ENCODE results near the gene SIX2.

The SIX2 gene

DNA sequence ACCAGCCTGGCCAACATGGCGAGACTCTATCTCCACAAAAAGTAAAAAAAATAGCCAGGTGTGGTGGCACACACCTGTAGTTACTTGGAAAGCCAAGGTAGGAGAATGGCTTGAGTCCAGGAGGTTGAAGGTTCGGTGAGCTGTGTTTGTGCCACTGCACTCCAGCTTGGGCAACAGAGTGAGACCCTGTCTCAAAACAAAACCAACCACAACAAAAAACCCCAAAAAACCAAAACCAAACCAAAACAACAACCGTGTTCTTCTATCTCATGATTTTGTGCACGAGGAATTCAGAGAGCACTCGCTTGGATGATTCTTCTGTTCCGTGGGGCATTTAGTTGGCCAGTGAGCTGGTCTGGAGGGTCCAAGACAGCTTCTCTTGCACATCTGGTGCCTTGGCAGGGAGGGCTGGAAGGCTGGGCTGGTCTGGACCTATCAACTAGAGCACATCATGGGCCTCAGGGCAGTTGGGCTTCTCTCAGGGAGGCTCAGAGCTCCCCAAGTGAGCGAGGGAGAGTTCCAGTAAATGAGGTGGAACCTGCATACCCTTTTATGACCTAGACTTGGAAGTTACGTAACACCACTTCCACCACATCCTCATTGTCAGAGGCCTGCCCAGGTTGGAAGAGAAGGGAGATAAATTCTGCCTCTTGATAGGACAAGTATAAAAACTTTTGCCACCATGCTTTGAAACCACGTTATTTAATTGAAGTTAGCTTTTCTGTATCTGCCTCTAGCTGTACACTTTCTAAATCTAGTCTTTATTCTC, 25.2 kb downstream of the SIX2 start:
- no peak overlapping the region for H3K4me3 ChIP-seq (ENCODE audit: low read depth, low read length)
- TF ChIP-seq CTCF (IDR thresholded peaks at IDR 0.05; ENCODE audit: low read depth, low read length), result no peak

DNA sequence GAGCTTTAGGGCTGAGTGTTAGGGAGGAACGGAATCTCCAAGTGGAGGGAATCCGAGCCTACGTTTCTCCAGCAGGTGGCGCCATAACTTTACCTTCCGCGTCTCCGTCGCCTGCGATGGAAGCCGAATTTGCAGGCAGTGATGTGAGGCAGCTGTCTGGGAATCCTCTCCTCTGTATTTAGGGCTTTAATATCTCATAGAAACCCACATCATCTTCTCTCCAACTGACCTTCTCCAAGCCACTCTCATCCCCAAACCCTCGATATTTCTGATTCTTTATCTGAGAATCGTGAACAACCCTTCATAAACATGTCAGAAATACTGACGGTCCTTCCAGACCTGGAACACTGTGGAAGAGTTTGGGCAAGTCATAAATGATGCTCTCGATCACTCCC, 27.5 kb downstream of the SIX2 start:
- TF ChIP-seq CTCF (IDR thresholded peaks at IDR 0.05; ENCODE audit: low read depth, low read length), result peak; percentile 60
- H3K4me3 ChIP-seq (ENCODE audit: low read depth, low read length), result no peak overlapping the region

- TF ChIP-seq CTCF (IDR thresholded peaks at IDR 0.05; ENCODE audit: low read depth, low read length), result no peak
- no peak overlapping the region for H3K4me3 ChIP-seq (ENCODE audit: low read depth, low read length)
Measured at GRCh38 chr2:44980751-44981713, 28.2 kb downstream of the SIX2 start.

DNA sequence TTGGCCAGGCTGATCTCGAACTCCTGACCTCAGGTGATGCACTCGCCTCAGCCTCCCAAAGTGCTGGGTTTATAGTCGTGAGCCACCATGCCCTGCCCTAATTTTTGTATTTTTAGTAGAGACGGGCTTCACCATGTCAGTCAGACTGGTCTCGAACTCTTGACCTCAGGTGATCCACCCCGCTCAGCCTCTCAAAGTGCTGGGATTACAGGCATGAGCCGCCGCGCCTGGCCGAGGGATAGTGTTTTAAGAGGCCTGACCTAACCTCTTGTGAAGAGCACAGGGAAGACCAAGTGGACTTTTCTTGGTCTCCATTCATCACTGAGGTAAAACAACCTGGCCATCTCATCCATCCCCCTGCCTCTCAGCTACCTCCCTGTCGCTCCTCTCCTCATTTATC, 29.7 kb downstream of the SIX2 start:
- TF ChIP-seq CTCF (IDR thresholded peaks at IDR 0.05; ENCODE audit: low read depth, low read length), result no peak
- no peak overlapping the region for H3K4me3 ChIP-seq (ENCODE audit: low read depth, low read length)

- TF ChIP-seq CTCF (IDR thresholded peaks at IDR 0.05; ENCODE audit: low read depth, low read length), result no peak
- H3K4me3 ChIP-seq (ENCODE audit: low read depth, low read length), result no peak overlapping the region
Measured at GRCh38 chr2:44975571-44976450, 33.4 kb downstream of the SIX2 start.

DNA sequence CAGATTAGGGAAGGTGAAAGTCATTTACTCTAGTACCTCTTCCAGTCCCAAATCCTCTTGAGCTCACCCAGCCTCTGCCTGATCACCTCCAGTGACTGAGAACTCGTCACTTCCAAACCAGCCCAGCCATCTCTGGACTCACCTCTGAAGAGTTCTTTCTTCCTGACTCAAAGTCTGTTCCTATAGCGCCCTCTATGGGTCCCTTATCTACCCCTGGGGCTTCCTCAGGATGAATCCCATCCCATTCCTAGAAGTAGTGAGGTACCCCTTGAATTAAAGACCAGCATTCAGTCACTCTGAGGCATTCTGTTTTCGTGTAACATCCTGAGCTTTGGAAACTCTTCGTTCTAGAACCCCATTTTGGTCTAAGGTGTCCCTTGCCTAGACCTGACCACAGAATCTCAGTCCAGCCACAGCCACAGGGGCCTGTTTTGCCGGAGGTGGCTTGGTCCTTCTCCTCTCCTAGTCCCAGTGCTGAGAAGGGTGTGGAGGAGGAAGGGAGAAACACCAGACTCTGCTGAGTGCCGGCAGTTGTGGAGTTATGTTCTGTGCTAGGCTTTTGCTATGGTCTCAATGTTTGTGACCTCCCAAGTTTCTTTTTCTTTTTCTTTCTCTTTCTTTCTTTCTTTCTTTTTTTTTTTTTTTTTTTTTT, 35.1 kb downstream of the SIX2 start:
- TF ChIP-seq CTCF (IDR thresholded peaks at IDR 0.05; ENCODE audit: low read depth, low read length), result peak; percentile 34
- no peak overlapping the region for H3K4me3 ChIP-seq (ENCODE audit: low read depth, low read length)
